CD4-positive, alpha-beta T cell treated with Interleukin-15 for 4 hours (primary cell): ENCODE data around the gene TJP3.

Source experiments
- DNase-seq: peaks from one replicate; pipeline ENCODE4 v3.0.0-alpha.2; 2020; ENCODE audit warnings: low spot score

The TJP3 gene

GRCh38 chr19:3768015-3768747 lies 60.0 kb downstream of the TJP3 start:
- no peak for DNase-seq

DNA sequence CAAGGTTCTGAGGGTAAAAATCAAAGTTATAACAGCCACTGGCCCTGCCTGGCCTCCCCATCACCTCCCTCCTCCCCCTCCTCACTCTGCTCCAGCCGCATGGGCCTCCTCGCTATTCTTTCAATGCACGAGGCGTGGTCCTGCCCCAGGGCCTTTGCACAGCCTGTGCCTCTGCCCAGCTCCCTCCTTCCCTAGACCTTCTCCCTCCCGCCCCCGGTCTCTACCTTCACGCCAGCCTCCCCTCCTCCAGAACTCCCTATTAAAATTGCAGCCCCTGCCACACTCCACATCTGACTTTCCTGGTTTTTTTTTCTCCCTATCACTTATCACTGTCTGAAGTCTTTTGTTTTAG lies 60.5 kb downstream of the TJP3 start:
- DNase-seq, result no peak

DNA sequence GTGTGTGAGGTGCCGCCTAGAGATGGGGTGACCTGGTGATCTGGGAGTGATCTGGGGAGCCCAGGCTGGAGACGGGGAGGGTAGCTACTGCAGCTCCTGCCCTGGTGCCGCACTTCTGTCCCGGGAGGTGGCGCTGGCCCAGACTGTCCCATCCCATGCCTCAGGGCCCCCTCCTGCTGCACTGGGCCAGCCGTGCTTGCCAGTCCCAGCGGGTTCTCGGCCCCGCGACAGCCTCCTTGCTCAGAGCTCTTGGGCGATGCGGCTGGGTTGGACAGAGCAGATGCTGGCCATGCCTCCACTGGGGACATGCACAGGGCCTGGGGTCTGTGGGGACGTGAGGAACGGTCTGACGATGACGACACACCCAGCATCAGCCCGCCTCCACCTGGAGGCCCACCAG lies 61.3 kb downstream of the TJP3 start:
- DNase-seq, result no peak

DNA sequence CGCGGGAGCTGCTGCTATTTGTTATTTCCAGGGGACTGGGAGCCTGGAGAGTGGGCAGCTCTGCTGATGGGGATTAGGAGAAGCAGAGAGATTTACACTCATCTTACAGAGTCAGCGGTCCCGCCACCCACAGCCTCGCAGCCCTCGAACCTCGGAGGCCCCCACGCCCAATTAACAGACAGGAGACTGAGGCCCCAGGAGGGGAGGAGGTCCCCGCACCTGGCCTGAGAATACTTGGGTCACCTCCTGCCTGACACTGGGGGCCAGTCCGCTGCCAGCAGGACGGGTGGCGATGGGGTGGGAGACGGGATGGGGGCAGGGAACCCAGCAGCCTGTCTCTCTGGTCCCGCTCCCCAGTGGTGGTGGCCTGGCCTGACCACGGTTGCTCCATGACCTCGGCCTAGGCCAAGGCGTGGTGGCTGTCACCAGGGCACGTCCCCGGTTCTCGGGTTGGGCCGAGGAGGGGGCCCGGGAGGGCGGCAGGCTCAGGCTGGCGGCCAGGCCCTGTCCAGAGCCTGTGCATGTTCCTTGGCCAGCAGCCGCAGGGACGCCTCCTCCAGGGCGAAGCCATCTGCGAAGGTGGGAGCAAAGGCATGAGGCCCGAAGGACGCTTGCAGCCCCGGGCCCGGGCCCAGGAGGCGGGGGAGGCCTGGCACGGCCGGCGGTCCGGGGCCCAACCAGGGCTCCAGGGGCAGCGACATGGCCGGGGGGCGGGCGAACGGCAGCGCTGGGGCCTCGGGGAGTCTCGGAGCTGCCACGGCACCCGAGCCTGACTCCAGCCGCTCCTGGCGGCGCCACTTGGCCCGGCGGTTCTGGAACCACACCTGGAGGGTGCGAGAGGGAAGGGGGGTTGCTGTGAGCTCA lies 62.2 kb downstream of the TJP3 start:
- no peak for DNase-seq

DNA sequence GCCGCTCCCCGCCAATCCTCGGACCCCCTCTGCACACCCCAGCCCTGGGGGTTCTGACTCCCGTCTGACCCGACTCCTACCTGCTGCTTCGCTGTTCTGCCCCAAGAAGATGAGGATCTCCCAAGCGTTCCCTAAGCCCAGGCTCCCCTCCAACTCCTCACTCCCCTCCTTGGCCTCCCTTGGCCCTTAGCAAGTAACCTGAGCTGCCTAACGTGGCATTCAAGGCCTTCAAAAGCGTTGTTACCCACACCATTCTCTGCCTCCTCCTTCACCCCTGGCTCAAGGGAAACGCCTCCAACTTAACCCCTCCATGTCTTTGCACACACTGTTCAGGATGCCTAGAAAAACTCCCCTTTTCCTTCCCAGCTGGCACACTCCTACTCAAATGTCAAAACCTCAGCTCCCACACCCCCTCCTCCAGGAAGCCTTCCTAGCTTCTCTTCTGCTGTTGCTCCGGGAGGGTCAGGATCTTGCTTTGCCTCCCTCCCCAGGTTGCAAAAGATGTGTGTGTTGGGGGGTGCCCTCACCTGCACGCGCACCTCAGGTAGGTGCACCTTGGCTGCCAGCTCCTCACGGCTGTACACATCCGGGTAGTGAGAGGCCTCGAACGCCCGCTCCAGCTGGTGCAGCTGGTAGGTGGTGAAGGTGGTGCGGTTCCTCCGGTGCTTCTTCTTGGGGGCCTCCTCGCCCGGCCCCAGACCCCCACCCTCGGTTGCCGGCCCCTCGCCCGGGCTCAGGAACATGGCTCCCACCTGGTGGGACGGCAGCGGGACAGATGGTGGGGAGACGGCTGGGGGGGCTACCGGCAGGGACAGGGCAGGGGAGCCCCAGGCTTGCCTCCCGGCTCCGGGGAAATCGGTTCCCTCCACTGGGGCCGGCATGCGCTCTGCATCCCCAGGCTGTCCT lies 63.1 kb downstream of the TJP3 start:
- no peak for DNase-seq

DNA sequence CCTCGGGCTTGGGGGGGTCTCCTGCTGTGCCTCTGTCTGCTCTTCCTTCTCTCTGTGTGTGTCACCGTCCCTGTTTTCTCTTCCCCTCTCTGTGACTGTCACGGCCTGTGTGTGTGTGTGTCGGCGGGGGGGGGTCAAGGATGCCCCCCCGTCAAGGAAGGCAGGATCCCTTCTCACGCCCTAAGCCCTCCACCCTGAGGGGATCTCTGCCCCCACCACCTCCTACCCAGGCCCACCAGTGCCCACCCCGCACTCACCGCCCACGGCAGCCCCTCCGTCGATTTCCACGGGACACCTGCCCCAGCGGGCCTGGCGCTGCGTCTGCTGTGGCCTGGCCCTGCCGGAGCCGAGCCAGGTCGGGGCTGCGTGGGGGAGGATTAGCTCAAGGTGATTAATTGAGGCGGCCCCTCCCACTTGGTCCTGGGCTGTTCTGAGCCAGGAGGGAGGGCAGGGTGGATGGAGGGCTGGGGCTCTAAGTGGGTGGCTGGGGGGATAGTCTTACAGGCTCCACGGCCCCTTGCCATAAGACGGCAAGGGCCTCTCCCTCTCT lies 63.8 kb downstream of the TJP3 start, which contains the start of gene RAX2:
TSS of gene RAX2 (minus strand) at position 323 of the 550 bp plus-strand sequence. CDS start 486 bp downstream, outside the sequence.
- DNase-seq, result no peak

- DNase-seq, result no peak
These were observed 65.8 kb downstream of the TJP3 start for GRCh38 chr19:3773814-3774515.

- DNase-seq, result no peak
These were observed 66.6 kb downstream of the TJP3 start for GRCh38 chr19:3774621-3775373.

DNA sequence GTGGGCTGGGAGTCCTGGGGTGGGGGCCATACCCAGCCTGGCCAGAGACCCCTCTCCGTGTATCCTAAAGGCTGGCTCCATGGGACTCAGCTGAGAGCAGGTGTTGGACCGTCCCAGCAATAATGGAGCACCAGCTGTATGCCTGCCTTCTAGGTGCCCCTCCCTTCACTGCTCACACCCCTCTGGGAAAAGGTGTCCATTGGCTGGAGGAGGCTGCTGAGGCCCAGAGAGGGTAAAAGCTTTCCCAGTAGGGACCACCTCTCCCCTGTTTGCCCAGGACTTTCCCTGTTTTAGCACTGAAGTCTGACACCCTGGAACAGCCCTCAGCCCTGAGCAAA lies 67.2 kb downstream of the TJP3 start:
- no peak for DNase-seq

DNA sequence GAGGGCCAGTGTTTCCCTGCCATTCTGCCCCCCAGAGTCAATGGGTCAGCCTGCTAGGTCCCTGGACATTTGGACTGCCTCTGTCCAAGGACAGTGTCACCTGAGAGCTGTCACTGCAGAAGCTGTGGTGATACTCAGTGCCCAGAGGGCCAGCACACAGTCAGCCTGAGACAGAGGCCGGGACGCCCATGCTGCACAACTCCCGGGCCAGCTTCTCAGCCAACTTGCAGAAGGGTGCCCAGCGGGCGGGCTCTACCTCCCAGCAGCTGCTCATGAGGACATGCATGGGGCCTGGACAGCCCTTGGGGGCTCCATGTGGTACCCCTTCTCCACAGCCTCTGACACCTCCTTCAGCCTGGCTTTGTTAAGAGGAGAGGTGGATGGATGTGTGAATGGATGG lies 67.6 kb downstream of the TJP3 start:
- no peak for DNase-seq

- no peak for DNase-seq
These were observed 68.4 kb downstream of the TJP3 start for GRCh38 chr19:3776479-3777040.

DNA sequence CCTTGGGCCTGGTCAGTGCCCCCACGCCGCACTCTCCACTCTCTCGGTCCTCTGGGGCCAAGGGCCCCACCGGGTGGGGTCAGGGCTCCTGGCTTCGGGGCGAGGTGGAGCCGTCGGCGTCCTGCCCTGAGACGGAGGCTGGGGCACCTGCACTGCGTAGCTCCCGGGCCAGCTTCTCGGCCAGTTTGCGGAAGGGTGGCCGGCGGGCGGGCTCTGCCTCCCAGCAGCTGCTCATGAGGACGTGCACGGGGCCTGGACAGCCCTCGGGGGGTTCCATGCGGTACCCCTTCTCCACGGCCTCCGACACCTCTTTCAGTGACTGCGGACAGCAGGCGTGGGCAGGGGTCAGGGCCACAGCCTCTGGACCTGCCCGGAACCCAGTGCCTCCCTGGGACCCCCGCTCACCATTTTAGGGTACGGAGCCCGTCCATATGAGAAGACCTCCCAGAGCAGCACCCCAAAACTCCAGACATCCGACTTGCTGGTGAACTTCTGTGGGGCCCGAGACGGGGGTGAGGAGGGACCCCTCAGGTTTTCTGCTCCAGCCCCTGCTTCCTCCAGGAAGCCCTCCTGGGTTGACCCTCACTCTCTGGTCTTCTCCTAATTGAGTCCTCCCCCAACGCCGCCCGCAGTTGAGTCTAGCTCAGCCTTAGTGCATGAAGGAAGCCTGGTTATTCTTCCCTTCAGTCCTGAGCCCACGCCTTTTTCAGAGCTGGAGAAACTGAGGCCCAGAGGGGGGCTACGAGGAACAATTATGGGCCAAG lies 70.1 kb downstream of the TJP3 start:
- DNase-seq, result no peak

DNA sequence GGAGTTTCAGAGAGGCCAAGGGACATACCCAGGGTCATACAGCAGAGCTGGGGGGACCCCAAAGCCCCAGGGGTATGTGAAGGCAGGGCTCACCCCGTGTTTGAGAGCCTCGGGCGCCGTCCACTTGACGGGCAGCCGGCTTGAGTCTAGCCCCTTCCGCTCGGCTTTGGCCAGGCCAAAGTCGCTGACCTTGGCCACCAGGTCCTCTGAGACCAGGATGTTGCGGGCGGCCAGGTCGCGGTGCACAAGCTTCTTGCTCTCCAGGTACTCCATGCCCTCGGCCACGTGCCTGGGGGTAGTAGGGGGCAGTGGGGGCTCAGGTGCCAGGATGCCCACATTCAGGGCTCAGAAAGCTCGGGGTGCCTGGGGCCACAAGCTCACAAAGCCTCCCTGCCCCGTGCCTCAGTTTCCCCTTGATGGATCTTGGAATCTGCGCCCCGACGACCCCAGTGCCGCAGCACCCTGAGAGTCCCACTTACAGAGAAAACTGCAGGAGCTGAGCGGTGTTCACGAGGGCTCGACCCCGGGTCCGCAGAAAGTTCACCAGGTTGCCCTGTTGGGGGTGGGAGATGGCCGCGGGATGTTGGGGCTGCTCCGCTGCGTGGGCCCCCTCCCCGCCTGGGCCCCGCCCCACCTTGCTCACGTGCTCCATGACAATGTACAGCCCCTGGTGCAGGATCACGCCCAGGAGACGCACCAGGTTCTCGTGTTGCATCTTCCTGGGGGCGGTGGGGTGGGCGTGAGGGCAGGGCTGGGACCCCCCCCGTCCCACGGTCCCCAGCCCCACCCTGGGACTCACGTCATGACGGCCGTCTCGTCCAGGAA lies 70.9 kb downstream of the TJP3 start:
- no peak for DNase-seq

GRCh38 chr19:3780786-3781304 lies 72.7 kb downstream of the TJP3 start:
- DNase-seq, result no peak

DNA sequence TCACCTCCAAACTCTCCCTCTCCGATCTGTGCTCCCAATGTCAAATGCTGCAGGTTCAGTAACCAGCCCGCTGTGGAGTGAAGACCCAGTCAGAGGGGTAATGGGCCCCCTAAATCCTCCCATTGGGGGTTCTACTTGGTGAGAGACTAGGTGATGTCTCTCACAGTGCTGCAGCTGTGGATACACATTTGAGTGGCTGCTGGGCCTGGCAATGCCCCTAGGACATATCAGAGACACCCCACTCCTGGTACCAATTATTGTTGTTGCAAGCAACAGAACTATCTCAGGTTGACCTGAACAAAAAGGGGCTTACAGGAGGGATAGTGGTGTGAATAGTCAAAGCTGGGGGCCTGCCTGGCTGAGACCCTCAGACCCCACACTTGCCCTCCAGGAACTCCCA lies 73.4 kb downstream of the TJP3 start:
- DNase-seq, result no peak

- DNase-seq, result no peak
These were observed 74.1 kb downstream of the TJP3 start for GRCh38 chr19:3782330-3782729.

- DNase-seq, result no peak
These were observed 74.7 kb downstream of the TJP3 start for GRCh38 chr19:3782903-3783302.
